Endothelial cell of umbilical vein (primary cell): ENCODE data around the gene CHST3. TPM values are rescaled to one million over a fixed set of nuclear protein-coding genes. Genes with fewer than 3 reads are reported as not detected.

Source experiments
- BruUV-seq: library from RNA; stranded (reverse); fragments of 400-500 nt; replicated peaks from 2 replicates; lab custom pipeline; 2021; lab: Mats Ljungman, UMichigan
- CTCF ChIA-PET: fragments of 300-600, 350-600 bp; sonication (Branson Sonifier 250); formaldehyde crosslinking; loops from one replicate; lab custom pipeline; 2021; ENCODE audit warnings: antibody characterized with exemption, inconsistent platforms; lab: Charles Lee
- POLR2A ChIA-PET: fragments of 300-600, 350-600 bp; sonication (Branson Sonifier 250); formaldehyde crosslinking; loops from one replicate; lab custom pipeline; 2021; ENCODE audit warnings: antibody characterized with exemption, inconsistent platforms; lab: Charles Lee
- DNase-seq: peaks from one replicate; pipeline ENCODE4 v3.0.0-alpha.2; 2011; ENCODE audit warnings: low read depth, low spot score
- FAIRE-seq: peaks from 2 replicates; lab custom pipeline; 2011; peaks lifted over from hg19 to GRCh38; lab: Jason Lieb, UNC
- H2AFZ ChIP-seq: 2 replicates; pipeline ENCODE4 v1.6.0; 2012; ENCODE audit warnings: low read depth, low read length, control low read depth, inconsistent platforms
- H3K27ac ChIP-seq: 2 replicates; pipeline ENCODE4 v1.5.1; 2011; ENCODE audit warnings: low read depth, mild to moderate bottlenecking, control low read depth, low read length, moderate library complexity; ENCODE audit not compliant: insufficient read depth
- H3K27me3 ChIP-seq, 2 experiments: 2 replicates each; pipeline versions ENCODE4 v1.6.0 to v1.6.1; 2011; ENCODE audit warnings: low read length in 2 of 2, mixed read lengths in 1 of 2; ENCODE audit not compliant: control insufficient read depth in 2 of 2, insufficient read depth in 2 of 2
- H3K36me3 ChIP-seq, 2 experiments: 2 replicates in 1 of 2; 3 replicates in 1 of 2; pipeline ENCODE4 v1.5.1; 2011; ENCODE audit warnings: low read length in 2 of 2, mild to moderate bottlenecking in 1 of 2, moderate library complexity in 1 of 2; ENCODE audit not compliant: control insufficient read depth in 2 of 2, insufficient read depth in 2 of 2; ENCODE audit errors: extremely low read depth in 1 of 2
- H3K4me1 ChIP-seq: 3 replicates; pipeline ENCODE4 v1.5.1; 2011; ENCODE audit warnings: mild to moderate bottlenecking, low read length; ENCODE audit not compliant: control insufficient read depth, insufficient read depth; ENCODE audit errors: extremely low read depth
- H3K4me2 ChIP-seq: 2 replicates; pipeline ENCODE4 v1.6.1; 2011; ENCODE audit warnings: low read length, control low read depth, mixed read lengths; ENCODE audit not compliant: insufficient read depth
- H3K4me3 ChIP-seq, 3 experiments: fragments of 200-600 bp in 1 of 3; sonication (generic), shearing (Covaris generic) in 1 of 3; replicated peaks in 1 of 3; 2 replicates each; pipeline ENCODE4 v1.5.1; 2011 to 2016; ENCODE audit warnings: control low read depth in 3 of 3, low read length in 3 of 3, mild to moderate bottlenecking in 2 of 3, inconsistent platforms in 1 of 3, low read depth in 1 of 3, moderate library complexity in 1 of 3; ENCODE audit not compliant: insufficient read depth in 1 of 3
- H3K79me2 ChIP-seq: 2 replicates; pipeline ENCODE4 v1.6.0; 2012; ENCODE audit warnings: low read length, inconsistent platforms; ENCODE audit not compliant: control insufficient read depth, insufficient read depth
- H3K9ac ChIP-seq: replicated peaks from 2 replicates; pipeline ENCODE3; 2011; ENCODE audit warnings: low read length, control low read depth; ENCODE audit not compliant: insufficient read depth; ENCODE audit errors: extremely low read depth
- H3K9me1 ChIP-seq: replicated peaks from 3 replicates; pipeline ENCODE4 v1.6.0; 2011; ENCODE audit warnings: mild to moderate bottlenecking, low read length; ENCODE audit not compliant: control insufficient read depth, insufficient read depth; ENCODE audit errors: extremely low read depth
- H3K9me3 ChIP-seq: replicated peaks from 2 replicates; pipeline ENCODE4 v1.5.1; 2012; ENCODE audit warnings: low read length, inconsistent platforms; ENCODE audit not compliant: control insufficient read depth, insufficient read depth
- H4K20me1 ChIP-seq: replicated peaks from 2 replicates; pipeline ENCODE3; 2011; ENCODE audit warnings: mild to moderate bottlenecking, low read length; ENCODE audit not compliant: control insufficient read depth, insufficient read depth; ENCODE audit errors: extremely low read depth
- CTCF ChIP-seq, 2 donors: IDR thresholded peaks; 1 replicate in 1 of 2; 2 replicates in 1 of 2; pipeline ENCODE4 v1.5.1; 2011; ENCODE audit warnings: low read length in 2 of 2, mild to moderate bottlenecking in 2 of 2, moderate library complexity in 2 of 2, control low read depth in 1 of 2, inconsistent platforms in 1 of 2, low read depth in 1 of 2; ENCODE audit not compliant: insufficient read depth in 1 of 2; ENCODE audit errors: extremely low read depth in 1 of 2
- EZH2 ChIP-seq: IDR thresholded peaks from 2 replicates; pipeline ENCODE4 v1.6.1; 2012; ENCODE audit warnings: borderline replicate concordance, low read depth, mild to moderate bottlenecking, moderate library complexity, low read length, inconsistent platforms; ENCODE audit not compliant: severe bottlenecking
- FOS ChIP-seq: IDR thresholded peaks from 2 replicates; pipeline ENCODE4 v1.6.1; 2011; ENCODE audit warnings: mild to moderate bottlenecking, low read length, moderate library complexity, borderline replicate concordance; ENCODE audit not compliant: insufficient read depth
- GATA2 ChIP-seq: IDR thresholded peaks from 2 replicates; pipeline ENCODE4 v1.7.0; 2011; ENCODE audit warnings: low read depth, mild to moderate bottlenecking, moderate library complexity, mixed read lengths, low read length; ENCODE audit not compliant: insufficient read length, insufficient read depth
- JUN ChIP-seq: IDR thresholded peaks from 2 replicates; pipeline ENCODE4 v1.6.1; 2011; ENCODE audit warnings: borderline replicate concordance, low read depth; ENCODE audit not compliant: insufficient read length, insufficient read depth
- MYC ChIP-seq: IDR thresholded peaks from one replicate; pipeline ENCODE4 v1.6.1; 2011; ENCODE audit warnings: mild to moderate bottlenecking, low read depth, low read length
- POLR2A ChIP-seq: IDR thresholded peaks from 2 replicates; pipeline ENCODE4 v1.6.1; 2012; ENCODE audit warnings: low read depth, mild to moderate bottlenecking, control low read depth, low read length
- POLR2AphosphoS5 ChIP-seq: IDR thresholded peaks from 2 replicates; pipeline ENCODE4 v1.6.1; 2012; ENCODE audit warnings: low read depth, mild to moderate bottlenecking, control low read depth, low read length, moderate library complexity; ENCODE audit not compliant: insufficient read depth
- dilution Hi-C: fragments of 300-500 bp; cut with MboI; formaldehyde crosslinking; loops from one replicate; pipeline ENCODE4 v1.15.0; 2019; ENCODE audit warnings: low sequenced_read_pairs; ENCODE audit not compliant: extremely low pct_ligation_motif_present
- intact Hi-C: fragments of 100-400 bp; cut with micrococcal nuclease; formaldehyde crosslinking; loops from one replicate; pipeline ENCODE4 v1.10.0; 2022
- polyA plus RNA-seq, 4 experiments: library from polyadenylated mRNA; depleted of rRNA in 3 of 4; stranded (reverse) in 3 of 4; unstranded in 1 of 4; fragments of >200 nt; gene quantifications; 2 replicates each; pipeline versions ENCODE4 v1.2.1 to v1.2.3, GENCODE V29; 2011 to 2012; ENCODE audit warnings: missing spikeins in 1 of 4
- total RNA-seq: library from RNA; stranded (reverse); gene quantifications from 2 replicates; pipeline ENCODE4 v1.2.3, GENCODE V29; 2021
- TF ChIP-seq, protein P1 (sequence below): IDR thresholded peaks from 2 replicates; pipeline ENCODE4 v1.6.1; 2011; ENCODE audit not compliant: insufficient read depth, insufficient read length

Gene CHST3
- total and polyA plus RNA-seq, 2 donors (not counting 3 experiments of a cell fraction or from before 2014, with no cell fraction given): 5.5 to 11.5 TPM

DNA sequence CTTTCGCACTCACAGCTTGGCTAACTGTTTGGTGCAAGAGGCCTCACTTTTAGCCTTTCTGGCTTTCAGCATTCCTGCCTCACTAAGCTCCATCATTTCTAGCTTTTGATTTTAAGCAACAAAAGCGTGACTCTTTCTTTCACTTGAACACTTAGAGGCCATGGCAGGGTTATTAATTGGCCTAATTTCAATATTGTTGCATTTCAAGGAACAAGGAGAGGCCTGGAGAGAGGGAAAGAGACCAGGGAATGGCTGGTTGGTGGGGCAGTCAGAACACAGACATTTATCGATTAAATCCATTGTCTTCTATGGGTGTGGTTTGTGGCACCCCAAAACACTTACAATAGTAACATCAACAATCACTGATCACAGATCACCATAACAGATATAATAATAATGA lies 31.3 kb downstream of the CHST3 start:
- H3K4me3 ChIP-seq: no peak overlapping the region
- H3K27me3 ChIP-seq: no peaks in the 10 kb centered on the region
- H3K27ac ChIP-seq: no peak overlapping the region
- no TSS peak for BruUV-seq
- intact Hi-C loops: no loop called here
- no peaks in the 10 kb centered on the region for H3K9me3 ChIP-seq
- POLR2A ChIA-PET: no interaction called here
- TF ChIP-seq POLR2A: no peak
- no peak for TF ChIP-seq MYC
- no peak for TF ChIP-seq EZH2
- TF ChIP-seq, protein P1, sequence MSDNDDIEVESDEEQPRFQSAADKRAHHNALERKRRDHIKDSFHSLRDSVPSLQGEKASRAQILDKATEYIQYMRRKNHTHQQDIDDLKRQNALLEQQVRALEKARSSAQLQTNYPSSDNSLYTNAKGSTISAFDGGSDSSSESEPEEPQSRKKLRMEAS: no peak
- H3K4me2 ChIP-seq: no peak overlapping the region
- H3K4me1 ChIP-seq: peaks cover 12% of the 10 kb centered on the region
- H2AFZ ChIP-seq: no peak overlapping the region
- H3K9ac ChIP-seq: no peak overlapping the region
- H3K79me2 ChIP-seq: peaks cover 2% of the 10 kb centered on the region
- H4K20me1 ChIP-seq: no peaks in the 10 kb centered on the region
- dilution Hi-C loops: no loop called here
- DNase-seq (no peak), FAIRE-seq (no peak)
- H3K36me3 ChIP-seq: no peaks in the 10 kb centered on the region
- H3K9me1 ChIP-seq: no peaks in the 10 kb centered on the region
- CTCF ChIA-PET: interaction anchor here (0.9 to 2.5 kb wide), 4 partner anchors 11 to 53 kb away, joined by 3 to 9 read pairs (median 6); no protein-coding TSS in a partner anchor

DNA sequence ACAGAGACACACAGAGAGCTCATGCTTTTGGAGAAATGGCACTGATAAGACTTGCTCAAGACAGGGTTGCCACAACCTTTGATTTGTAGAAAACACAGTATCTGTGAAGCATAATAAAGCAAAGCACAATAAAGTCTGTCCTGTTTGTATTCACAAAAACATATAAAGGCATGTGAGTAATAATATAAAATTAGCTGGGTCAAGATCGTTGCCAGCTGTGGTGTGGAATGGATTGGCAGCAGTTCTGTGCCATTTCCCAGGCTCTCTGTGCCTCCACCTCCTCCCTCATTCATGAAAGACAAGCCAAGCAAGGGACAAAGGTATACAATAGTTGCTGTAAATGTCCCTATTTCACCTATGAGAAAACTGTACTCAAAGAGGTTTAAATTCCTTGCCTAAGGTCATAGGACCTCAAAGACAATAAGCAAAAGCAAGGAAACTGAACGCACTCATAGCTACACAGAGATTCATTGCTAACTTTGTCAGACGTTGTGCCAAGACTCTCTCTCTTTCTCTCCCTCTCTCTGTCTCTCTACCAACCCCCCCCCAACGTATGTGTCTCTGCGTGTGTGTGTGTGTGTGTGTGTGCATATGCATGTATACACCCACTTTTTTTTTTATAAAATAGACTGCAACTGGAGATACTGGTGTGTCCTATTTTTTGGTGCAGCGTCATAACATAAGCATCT lies 31.8 kb downstream of the CHST3 start:
- TF ChIP-seq CTCF (IDR thresholded peaks at IDR 0.05; ENCODE audit: extremely low read depth in 1 of 2, insufficient read depth in 1 of 2, low read depth in 1 of 2, low read length in 2 of 2) (no peak), EZH2 (no peak), POLR2AphosphoS5 (no peak), MYC (no peak), FOS (no peak), JUN (no peak), POLR2A (no peak), GATA2 (no peak)
- TF ChIP-seq, protein P1: no peak
- H3K9ac ChIP-seq: no peak overlapping the region
- H3K4me3 ChIP-seq: no peak overlapping the region
- no peak for FAIRE-seq
- DNase-seq: peak; percentile 33
- H3K4me2 ChIP-seq: no peak overlapping the region
- H3K36me3 ChIP-seq: no peaks in the 10 kb centered on the region
- H3K27ac ChIP-seq: no peak overlapping the region
- ChIA-PET POLR2A (no interaction called here), CTCF (interaction anchor here (0.9 to 2.5 kb wide), 5 partner anchors 11 to 53 kb away, joined by 3 to 9 read pairs (median 4); no protein-coding TSS in a partner anchor)
- no peak overlapping the region for H2AFZ ChIP-seq
- H3K9me3 ChIP-seq: no peaks in the 10 kb centered on the region
- H3K27me3 ChIP-seq: no peaks in the 10 kb centered on the region
- dilution Hi-C loops (no loop called here), intact Hi-C loops (no loop called here)
- peaks cover 12% of the 10 kb centered on the region for H3K4me1 ChIP-seq
- BruUV-seq: no TSS peak
- no peaks in the 10 kb centered on the region for H3K9me1 ChIP-seq
- H4K20me1 ChIP-seq: no peaks in the 10 kb centered on the region
- H3K79me2 ChIP-seq: peaks cover 2% of the 10 kb centered on the region
